Panc1 (cell line): ENCODE results near the gene WSB1.

Source experiments
- REST ChIP-seq, 2 experiments: IDR thresholded peaks; 2 replicates each; pipeline ENCODE4 v1.6.1; 2011 to 2012; ENCODE audit warnings: low read depth in 2 of 2, control low read depth in 1 of 2, low read length in 1 of 2, mild to moderate bottlenecking in 1 of 2, moderate library complexity in 1 of 2; ENCODE audit not compliant: insufficient read depth in 1 of 2
- SIN3A ChIP-seq: IDR thresholded peaks from 2 replicates; pipeline ENCODE4 v1.6.1; 2012; ENCODE audit warnings: low read depth, mild to moderate bottlenecking, low read length, moderate library complexity, borderline replicate concordance; ENCODE audit not compliant: insufficient read depth
- TCF7L2 ChIP-seq: IDR thresholded peaks from 2 replicates; pipeline ENCODE4 v1.6.1; 2011; ENCODE audit warnings: mild to moderate bottlenecking, low read depth, low read length, inconsistent platforms
- TF ChIP-seq, protein P1 (sequence below): fragments of 450-650 bp; IDR thresholded peaks from 2 replicates; pipeline ENCODE4 v1.5.1; 2017; ENCODE audit warnings: mild to moderate bottlenecking

GRCh38 chr17:27246537-27246936, 47.4 kb upstream of the WSB1 start:
- TF ChIP-seq, protein P1, sequence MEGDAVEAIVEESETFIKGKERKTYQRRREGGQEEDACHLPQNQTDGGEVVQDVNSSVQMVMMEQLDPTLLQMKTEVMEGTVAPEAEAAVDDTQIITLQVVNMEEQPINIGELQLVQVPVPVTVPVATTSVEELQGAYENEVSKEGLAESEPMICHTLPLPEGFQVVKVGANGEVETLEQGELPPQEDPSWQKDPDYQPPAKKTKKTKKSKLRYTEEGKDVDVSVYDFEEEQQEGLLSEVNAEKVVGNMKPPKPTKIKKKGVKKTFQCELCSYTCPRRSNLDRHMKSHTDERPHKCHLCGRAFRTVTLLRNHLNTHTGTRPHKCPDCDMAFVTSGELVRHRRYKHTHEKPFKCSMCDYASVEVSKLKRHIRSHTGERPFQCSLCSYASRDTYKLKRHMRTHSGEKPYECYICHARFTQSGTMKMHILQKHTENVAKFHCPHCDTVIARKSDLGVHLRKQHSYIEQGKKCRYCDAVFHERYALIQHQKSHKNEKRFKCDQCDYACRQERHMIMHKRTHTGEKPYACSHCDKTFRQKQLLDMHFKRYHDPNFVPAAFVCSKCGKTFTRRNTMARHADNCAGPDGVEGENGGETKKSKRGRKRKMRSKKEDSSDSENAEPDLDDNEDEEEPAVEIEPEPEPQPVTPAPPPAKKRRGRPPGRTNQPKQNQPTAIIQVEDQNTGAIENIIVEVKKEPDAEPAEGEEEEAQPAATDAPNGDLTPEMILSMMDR = no peak
- TF ChIP-seq TCF7L2 (no peak), REST (IDR thresholded peaks at IDR 0.05; ENCODE audit: insufficient read depth in 1 of 2, low read depth in 2 of 2, low read length in 1 of 2) (no peak), SIN3A (no peak)
